Stomach (tissue), 4 donors: ENCODE data around the gene XRCC3.

Experiments
- CTCF ChIP-seq, 7 experiments: fragments of 450-650 bp in 4 of 7; fragments of 200-600 bp in 3 of 7; sonication (generic) in 3 of 7; IDR thresholded peaks; one replicate each; pipeline ENCODE4 v1.5.1; 2016 to 2019; ENCODE audit warnings: antibody characterized with exemption in 7 of 7, control low read depth in 2 of 7, mild to moderate bottlenecking in 1 of 7
- EP300 ChIP-seq: sonication (generic); formaldehyde crosslinking; IDR thresholded peaks from one replicate; pipeline ENCODE4 v1.6.1; 2017; ENCODE audit warnings: antibody characterized with exemption

- no peak for TF ChIP-seq CTCF (IDR thresholded peaks at IDR 0.05)
- TF ChIP-seq EP300, result no peak
Measured at GRCh38 chr14:103755060-103755459, 39.8 kb upstream of the XRCC3 start.
